A673 (cell line): ENCODE results near the gene ARHGAP1.

Experiments used
- EZH2 ChIP-seq: fragments of 200-600 bp; sonication (generic); IDR thresholded peaks from 2 replicates; pipeline ENCODE4 v1.6.1; 2017; ENCODE audit warnings: borderline replicate concordance, low read depth, mild to moderate bottlenecking, mixed read lengths, antibody characterized with exemption, low read length; ENCODE audit not compliant: poor library complexity, severe bottlenecking
- TF ChIP-seq, protein P1 (sequence below): fragments of 300-800, 200-600 bp; sonication (generic); conservative IDR thresholded peaks from 2 replicates; pipeline ENCODE4 v1.5.1; 2017; ENCODE audit warnings: low read depth, mild to moderate bottlenecking, antibody characterized with exemption, low read length, moderate library complexity, mixed read lengths

DNA sequence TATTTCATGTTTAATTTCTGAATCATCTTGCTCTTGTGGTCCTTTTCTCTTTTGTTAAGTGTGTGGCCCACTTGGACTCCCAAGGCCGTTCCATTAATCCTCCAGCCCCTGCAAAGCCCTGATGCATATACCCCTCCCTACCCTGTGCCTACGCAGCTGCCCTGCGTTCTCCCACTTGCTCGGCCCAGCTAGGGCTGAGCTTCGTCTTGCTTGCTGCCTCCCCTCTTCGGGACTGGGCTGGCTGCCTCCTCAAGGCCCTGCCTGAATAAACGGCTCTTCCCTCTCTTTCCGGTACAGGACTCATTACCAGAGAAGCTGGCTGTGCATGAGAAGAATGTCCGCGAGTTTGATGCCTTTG, 28.5 kb downstream of the ARHGAP1 start:
- TF ChIP-seq, protein P1, sequence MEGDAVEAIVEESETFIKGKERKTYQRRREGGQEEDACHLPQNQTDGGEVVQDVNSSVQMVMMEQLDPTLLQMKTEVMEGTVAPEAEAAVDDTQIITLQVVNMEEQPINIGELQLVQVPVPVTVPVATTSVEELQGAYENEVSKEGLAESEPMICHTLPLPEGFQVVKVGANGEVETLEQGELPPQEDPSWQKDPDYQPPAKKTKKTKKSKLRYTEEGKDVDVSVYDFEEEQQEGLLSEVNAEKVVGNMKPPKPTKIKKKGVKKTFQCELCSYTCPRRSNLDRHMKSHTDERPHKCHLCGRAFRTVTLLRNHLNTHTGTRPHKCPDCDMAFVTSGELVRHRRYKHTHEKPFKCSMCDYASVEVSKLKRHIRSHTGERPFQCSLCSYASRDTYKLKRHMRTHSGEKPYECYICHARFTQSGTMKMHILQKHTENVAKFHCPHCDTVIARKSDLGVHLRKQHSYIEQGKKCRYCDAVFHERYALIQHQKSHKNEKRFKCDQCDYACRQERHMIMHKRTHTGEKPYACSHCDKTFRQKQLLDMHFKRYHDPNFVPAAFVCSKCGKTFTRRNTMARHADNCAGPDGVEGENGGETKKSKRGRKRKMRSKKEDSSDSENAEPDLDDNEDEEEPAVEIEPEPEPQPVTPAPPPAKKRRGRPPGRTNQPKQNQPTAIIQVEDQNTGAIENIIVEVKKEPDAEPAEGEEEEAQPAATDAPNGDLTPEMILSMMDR, result no peak
- no peak for TF ChIP-seq EZH2
